GM12891 (cell line): Measurements from ENCODE around the gene PSMD13.

Experiments used
- DNase-seq: peaks from one replicate; pipeline ENCODE4 v3.0.0; 2011; ENCODE audit warnings: low spot score; ENCODE audit not compliant: insufficient read length
- FAIRE-seq: peaks from 2 replicates; lab custom pipeline; 2011; peaks lifted over from hg19 to GRCh38; lab: Jason Lieb, UNC
- PAX5 ChIP-seq: IDR thresholded peaks from 2 replicates; pipeline ENCODE4 v1.6.1; 2011; ENCODE audit warnings: low read length, moderate library complexity, mild to moderate bottlenecking; ENCODE audit not compliant: insufficient read depth, severe bottlenecking
- POLR2A ChIP-seq: IDR thresholded peaks from 2 replicates; pipeline ENCODE4 v1.6.1; 2011; ENCODE audit warnings: low read depth, low read length, control low read depth
- POLR2AphosphoS5 ChIP-seq: IDR thresholded peaks from 2 replicates; pipeline ENCODE4 v1.6.1; 2011; ENCODE audit warnings: low read depth, low read length, control low read depth
- POU2F2 ChIP-seq: IDR thresholded peaks from 2 replicates; pipeline ENCODE4 v1.6.1; 2011; ENCODE audit warnings: low read depth, mild to moderate bottlenecking, control low read depth, low read length, moderate library complexity
- SPI1 ChIP-seq: IDR thresholded peaks from 2 replicates; pipeline ENCODE4 v1.6.1; 2011; ENCODE audit warnings: low read depth, low read length, control low read depth
- TAF1 ChIP-seq: IDR thresholded peaks from 2 replicates; pipeline ENCODE4 v1.6.1; 2011; ENCODE audit warnings: low read depth, low read length, control low read depth

PSMD13 gene

GRCh38 chr11:293271-293851 lies 56.6 kb downstream of the PSMD13 start:
- TF ChIP-seq SPI1, result no peak
- no peak for TF ChIP-seq POLR2AphosphoS5
- no peak for FAIRE-seq

GRCh38 chr11:293852-294661 lies 57.3 kb downstream of the PSMD13 start:
- DNase-seq, result no peak
- TF ChIP-seq PAX5, result no peak
- no peak for TF ChIP-seq POLR2AphosphoS5
- no peak for TF ChIP-seq TAF1
- no peak for TF ChIP-seq POU2F2
- no peak for FAIRE-seq

More at GRCh38 chr11:293271-293851, 56.6 kb downstream of the PSMD13 start:
- DNase-seq, result no peak

- no peak for FAIRE-seq
- no peak for TF ChIP-seq TAF1
- no peak for TF ChIP-seq POU2F2
- no peak for TF ChIP-seq SPI1
- no peak for TF ChIP-seq POLR2A
- no peak for TF ChIP-seq PAX5
- no peak for TF ChIP-seq POLR2AphosphoS5
- DNase-seq, result no peak
These were observed 58.0 kb downstream of the PSMD13 start for GRCh38 chr11:294780-295179.

- no peak for FAIRE-seq
- TF ChIP-seq PAX5 (no peak), TAF1 (no peak), POU2F2 (no peak), POLR2A (no peak), SPI1 (no peak), POLR2AphosphoS5 (no peak)
These were observed 58.8 kb downstream of the PSMD13 start for GRCh38 chr11:295351-296170.

GRCh38 chr11:296171-297050 lies 59.6 kb downstream of the PSMD13 start:
- TF ChIP-seq TAF1, result no peak
- TF ChIP-seq POLR2AphosphoS5, result no peak
- no peak for TF ChIP-seq SPI1
- no peak for TF ChIP-seq PAX5
- no peak for TF ChIP-seq POLR2A
- no peak for TF ChIP-seq POU2F2
- DNase-seq, result no peak

More at GRCh38 chr11:295351-296170, 58.8 kb downstream of the PSMD13 start:
- no peak for DNase-seq

GRCh38 chr11:297051-297585 lies 60.3 kb downstream of the PSMD13 start:
- TF ChIP-seq POLR2AphosphoS5 (no peak), POLR2A (no peak), POU2F2 (no peak), SPI1 (no peak), TAF1 (no peak), PAX5 (no peak)
- DNase-seq, result no peak

More at GRCh38 chr11:296171-297050, 59.6 kb downstream of the PSMD13 start:
- FAIRE-seq, result no peak

GRCh38 chr11:297586-298405 lies 61.0 kb downstream of the PSMD13 start:
- no peak for TF ChIP-seq PAX5
- TF ChIP-seq POU2F2, result no peak
- no peak for TF ChIP-seq TAF1
- TF ChIP-seq POLR2AphosphoS5, result no peak
- TF ChIP-seq SPI1, result no peak
- no peak for TF ChIP-seq POLR2A
- no peak for FAIRE-seq
- no peak for DNase-seq

More at GRCh38 chr11:297051-297585, 60.3 kb downstream of the PSMD13 start:
- FAIRE-seq, result no peak
